Psoas muscle (tissue), 8 donors: ENCODE data around the gene CERKL. TPM values are rescaled to one million over a fixed set of nuclear protein-coding genes. Genes with fewer than 3 reads are reported as not detected.

Source experiments
- ATAC-seq, 4 donors: fragments of 200-7000 bp; cut with Tn5 transposase; one replicate each; pipeline ENCODE4 v1.9.1; 2020; ENCODE audit warnings: moderate library complexity in 3 of 4, mild to moderate bottlenecking in 2 of 4
- DNase-seq, 2 donors: peaks; one replicate each; pipeline ENCODE4 v3.0.0-alpha.2; 2020
- H3K27ac ChIP-seq: fragments of 200-600 bp; one replicate; pipeline ENCODE4 v1.8.0; 2022
- H3K27me3 ChIP-seq, 3 donors: fragments of 200-600 bp in 1 of 3; one replicate each; pipeline versions ENCODE4 v1.6.1 to v1.8.0; 2013 to 2022; ENCODE audit warnings: low read length in 2 of 3, mild to moderate bottlenecking in 2 of 3, moderate library complexity in 1 of 3; ENCODE audit not compliant: insufficient read depth in 3 of 3
- H3K36me3 ChIP-seq, 2 donors: fragments of 200-600 bp in 1 of 2; one replicate each; pipeline versions ENCODE4 v1.6.1 to v1.8.0; 2013 to 2022; ENCODE audit warnings: low read depth in 1 of 2, mild to moderate bottlenecking in 1 of 2, moderate library complexity in 1 of 2; ENCODE audit not compliant: insufficient read depth in 1 of 2
- H3K4me1 ChIP-seq: fragments of 200-600 bp; one replicate; pipeline ENCODE4 v1.8.0; 2022
- H3K4me3 ChIP-seq: fragments of 200-600 bp; one replicate; pipeline ENCODE4 v1.8.0; 2022; ENCODE audit warnings: mild to moderate bottlenecking
- H3K9me3 ChIP-seq: fragments of 200-600 bp; one replicate; pipeline ENCODE4 v1.8.0; 2022
- WGBS, 3 donors: extraction: QIAGEN DNeasy Blood & Tissue Kit; methylation state at CpG; one replicate each; pipeline versions ENCODE4 v1.1.6 to v1.1.7; 2013; 5-methylcytosine and 5-hydroxymethylcytosine counted together
- intact Hi-C, 2 donors: fragments of 100-400 bp; cut with DNase I; formaldehyde crosslinking; loops; one replicate each; pipeline versions ENCODE4 v1.11.0 to v1.14.2; 2022
- polyA plus RNA-seq, 3 donors: library from polyadenylated mRNA; stranded (reverse); fragments of 200-250 nt; gene quantifications; one replicate each; pipeline ENCODE4 v1.2.3, GENCODE V29; 2013
- total RNA-seq, 4 donors: library from RNA; stranded (reverse); fragmentation: NEBNext Ultra II Directional in 2 of 4; extraction: Animal tissue kit (Norgen Biotek cat#: 25700) in 2 of 4; gene quantifications; one replicate each; pipeline versions ENCODE4 v1.2.1 to v1.2.4, GENCODE V29; 2021 to 2023
- TF ChIP-seq, protein P1 (sequence below): fragments of 200-600 bp; IDR thresholded peaks from one replicate; pipeline ENCODE4 v1.8.0; 2022; ENCODE audit warnings: antibody characterized with exemption
- donor health status: healthy with polysubstance abuse.
- donor health status: DM: no; HTN: no; CAD: no; lungs with moderate emphysema.
- donor health status: Bipolar disorder and iron deficiency.
- donor health status: healthy.
- donor health status: DM: yes; HTN: yes; CAD: no.
- donor health status: DM: no; HTN: no; CAD: no.
- donor health status: DM: no; HTN: no; CAD: no.
- donor health status: DM: yes; HTN: yes; CAD: no.

The CERKL gene
- total and polyA plus RNA-seq, 7 donors = not detected

DNA sequence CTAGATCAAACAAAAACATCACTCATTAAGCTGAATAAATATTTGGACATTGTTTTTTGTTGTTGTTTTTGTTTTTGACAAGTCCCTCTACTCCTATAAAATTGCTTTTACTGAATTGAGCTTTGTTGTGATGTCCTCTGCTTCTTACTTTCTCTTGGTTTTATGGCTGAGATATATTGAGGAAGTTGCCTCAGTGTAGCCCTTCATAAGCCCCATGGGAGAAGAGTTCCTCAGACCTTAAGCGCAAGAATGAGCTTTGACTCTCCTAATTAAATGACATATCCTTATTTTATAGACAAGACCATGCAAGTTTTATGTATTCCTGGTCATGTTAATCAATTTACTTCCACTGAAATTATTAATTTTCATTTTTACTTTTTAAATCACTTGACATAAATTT lies 54.9 kb downstream of the CERKL start:
- 85 to 89% (median 86%) methylated on average over 1 of the region's 1 CpG for WGBS, 3 donors
- TF ChIP-seq, protein P1, sequence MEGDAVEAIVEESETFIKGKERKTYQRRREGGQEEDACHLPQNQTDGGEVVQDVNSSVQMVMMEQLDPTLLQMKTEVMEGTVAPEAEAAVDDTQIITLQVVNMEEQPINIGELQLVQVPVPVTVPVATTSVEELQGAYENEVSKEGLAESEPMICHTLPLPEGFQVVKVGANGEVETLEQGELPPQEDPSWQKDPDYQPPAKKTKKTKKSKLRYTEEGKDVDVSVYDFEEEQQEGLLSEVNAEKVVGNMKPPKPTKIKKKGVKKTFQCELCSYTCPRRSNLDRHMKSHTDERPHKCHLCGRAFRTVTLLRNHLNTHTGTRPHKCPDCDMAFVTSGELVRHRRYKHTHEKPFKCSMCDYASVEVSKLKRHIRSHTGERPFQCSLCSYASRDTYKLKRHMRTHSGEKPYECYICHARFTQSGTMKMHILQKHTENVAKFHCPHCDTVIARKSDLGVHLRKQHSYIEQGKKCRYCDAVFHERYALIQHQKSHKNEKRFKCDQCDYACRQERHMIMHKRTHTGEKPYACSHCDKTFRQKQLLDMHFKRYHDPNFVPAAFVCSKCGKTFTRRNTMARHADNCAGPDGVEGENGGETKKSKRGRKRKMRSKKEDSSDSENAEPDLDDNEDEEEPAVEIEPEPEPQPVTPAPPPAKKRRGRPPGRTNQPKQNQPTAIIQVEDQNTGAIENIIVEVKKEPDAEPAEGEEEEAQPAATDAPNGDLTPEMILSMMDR = no peak
- no peaks in the 10 kb centered on the region for H3K4me1 ChIP-seq

DNA sequence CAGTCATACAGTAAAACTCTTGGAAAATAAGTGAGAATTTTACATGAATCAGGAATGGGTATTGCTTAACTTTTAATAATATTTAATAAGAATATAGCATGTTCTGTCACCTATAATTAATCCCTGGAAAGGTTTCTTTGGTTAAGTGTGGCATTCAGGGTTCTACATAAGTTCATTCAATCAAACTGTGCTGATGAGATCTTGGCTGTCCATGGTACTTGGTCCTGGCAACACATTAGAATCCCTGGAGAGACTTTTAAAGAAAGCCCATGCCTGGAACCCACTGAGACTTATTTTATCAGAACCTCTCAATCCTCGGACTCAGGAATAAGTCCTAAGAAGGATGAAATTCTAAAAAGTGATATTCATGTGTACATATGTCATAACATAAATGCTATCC lies 60.3 kb downstream of the CERKL start:
- TF ChIP-seq, protein P1 = no peak
- Histone ChIP-seq H3K9me3 (no peaks in the 10 kb centered on the region), H3K27me3 (no peaks in the 10 kb centered on the region), H3K27ac (no peak overlapping the region), H3K4me3 (no peak overlapping the region), H3K36me3 (no peaks in the 10 kb centered on the region), H3K4me1 (no peaks in the 10 kb centered on the region)
- WGBS, 3 donors = 71 to 74% (median 73%) methylated on average over 1 of the region's 1 CpG
- DNase-seq (no peak), ATAC-seq (no peak)
- intact Hi-C loops = no loop called here

More for the DNA sequence above, 54.9 kb downstream of the CERKL start:
- DNase-seq (no peak), ATAC-seq (no peak)
- intact Hi-C loops = no loop called here
- Histone ChIP-seq H3K27me3 (no peaks in the 10 kb centered on the region), H3K36me3 (no peaks in the 10 kb centered on the region), H3K4me3 (no peak overlapping the region), H3K27ac (no peak overlapping the region), H3K9me3 (no peaks in the 10 kb centered on the region)

DNA sequence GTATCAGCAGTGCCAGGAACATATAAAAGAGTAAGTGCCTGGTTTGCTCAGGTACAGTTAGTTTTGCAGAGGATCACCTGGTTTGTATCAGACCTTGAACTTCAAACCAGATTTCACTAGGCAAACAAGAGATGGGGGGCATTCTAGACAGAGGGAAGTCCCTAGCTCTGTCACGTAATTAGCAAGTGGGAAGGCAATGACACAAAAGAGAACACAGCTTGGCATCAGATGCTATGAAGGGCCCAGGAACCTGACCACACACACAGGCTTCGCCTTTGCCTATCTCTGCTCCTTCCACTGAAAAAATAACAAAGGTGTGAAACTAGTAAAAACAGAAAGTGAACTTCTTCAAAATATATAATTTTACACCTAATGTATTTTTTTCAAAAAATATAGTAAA lies 62.6 kb downstream of the CERKL start:
- Histone ChIP-seq H3K4me3 (no peak overlapping the region), H3K27me3 (no peaks in the 10 kb centered on the region), H3K9me3 (no peaks in the 10 kb centered on the region), H3K27ac (no peak overlapping the region), H3K36me3 (no peaks in the 10 kb centered on the region), H3K4me1 (no peaks in the 10 kb centered on the region)
- WGBS, 3 donors = 70 to 74% (median 73%) methylated on average over 2 of the region's 2 CpGs
- DNase-seq = no peak
- no peak for ATAC-seq
- TF ChIP-seq, protein P1 = no peak
- intact Hi-C loops = no loop called here

DNA sequence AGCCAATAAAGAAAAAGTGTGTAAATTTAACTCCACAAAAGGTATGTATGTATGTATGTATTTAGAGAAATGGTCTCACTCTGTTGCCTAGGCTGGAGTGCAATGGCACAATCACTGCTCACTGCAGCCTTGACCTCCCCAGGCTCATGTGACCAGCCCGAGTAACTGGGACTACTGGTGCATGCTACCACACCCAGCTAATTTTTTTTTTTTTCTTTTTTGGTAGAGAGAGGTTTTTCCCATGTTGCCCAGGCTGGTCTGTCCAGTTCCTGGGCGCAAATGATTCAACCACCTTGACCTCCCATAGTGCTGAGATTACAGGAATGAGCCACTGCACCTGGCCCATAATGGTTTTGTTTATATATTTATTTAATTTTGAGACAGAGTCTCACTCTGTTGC lies 67.1 kb downstream of the CERKL start:
- intact Hi-C loops = no loop called here
- no peak for DNase-seq
- 84 to 89% (median 89%) methylated on average over 2 of the region's 2 CpGs for WGBS, 3 donors

DNA sequence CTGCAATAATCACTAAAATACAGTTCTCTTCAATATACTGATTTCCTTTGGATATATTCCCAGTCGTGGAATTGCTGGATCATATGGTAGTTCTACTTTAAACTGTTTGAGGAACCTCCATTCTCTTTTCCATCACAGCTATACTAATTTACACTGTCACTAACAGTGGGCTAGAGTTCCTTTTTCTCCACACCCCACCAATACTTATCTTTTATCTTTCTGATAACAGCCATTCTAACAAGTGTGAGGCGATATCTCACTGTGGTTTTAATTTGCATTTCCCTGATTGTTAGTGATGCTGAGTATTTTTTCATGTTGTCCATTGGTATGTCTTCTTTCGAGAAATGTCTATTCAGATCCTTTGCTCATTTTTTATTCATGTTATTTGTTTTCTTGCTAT lies 68.4 kb downstream of the CERKL start:
- 88 to 90% (median 88%) methylated on average over 3 of the region's 3 CpGs for WGBS, 3 donors
- TF ChIP-seq, protein P1 = no peak
- Histone ChIP-seq H3K4me1 (no peaks in the 10 kb centered on the region), H3K4me3 (no peak overlapping the region), H3K36me3 (no peaks in the 10 kb centered on the region), H3K27me3 (peaks cover 0 to 3% (median 0%) of the 10 kb centered on the region in 3 donors), H3K9me3 (no peaks in the 10 kb centered on the region), H3K27ac (no peak overlapping the region)
- DNase-seq (no peak), ATAC-seq (no peak)
- intact Hi-C loops = no loop called here

More for the DNA sequence above, 67.1 kb downstream of the CERKL start:
- H3K9me3 ChIP-seq = no peaks in the 10 kb centered on the region
- H3K27me3 ChIP-seq = peaks cover 0 to 2% (median 0%) of the 10 kb centered on the region in 3 donors
- H3K4me1 ChIP-seq = no peaks in the 10 kb centered on the region
- ATAC-seq = no peak
- no peak overlapping the region for H3K4me3 ChIP-seq
- no peak overlapping the region for H3K27ac ChIP-seq
- TF ChIP-seq, protein P1 = no peak
- H3K36me3 ChIP-seq = no peaks in the 10 kb centered on the region
